HG03108 (cell line): ENCODE data around the gene DLGAP1.
A peak's percentile ranks its signal among the peaks of the same experiment; 100 is the strongest.
"Not testable (repeated sequence)": the region's sequence is repeated elsewhere in the genome, so short reads cannot be mapped to it uniquely, and the experiment has no call there.

Experiments used
- ATAC-seq: cut with Tn5 transposase; IDR thresholded peaks from one replicate; pipeline ENCODE4 v1.9.1; 2021; ENCODE audit warnings: moderate library complexity; ENCODE audit not compliant: unreplicated experiment

Gene DLGAP1

GRCh38 chr18:4102901-4103300, 352.2 kb downstream of the DLGAP1 start:
- no peak for ATAC-seq

- ATAC-seq, result no peak
These were observed 354.1 kb downstream of the DLGAP1 start for GRCh38 chr18:4101009-4101408.

GRCh38 chr18:4096486-4096885, 358.6 kb downstream of the DLGAP1 start:
- ATAC-seq, result no peak

- no peak for ATAC-seq
These were observed 361.4 kb downstream of the DLGAP1 start for GRCh38 chr18:4093676-4094075.

- no peak for ATAC-seq
These were observed 370.7 kb downstream of the DLGAP1 start for GRCh38 chr18:4084382-4084900.

- no peak for ATAC-seq
These were observed 376.9 kb downstream of the DLGAP1 start for GRCh38 chr18:4078246-4078645.

- ATAC-seq, result no peak
These were observed 377.4 kb downstream of the DLGAP1 start for GRCh38 chr18:4077721-4078120.

GRCh38 chr18:4077204-4077603, 377.9 kb downstream of the DLGAP1 start:
- ATAC-seq, result no peak

GRCh38 chr18:4074647-4075046, 380.5 kb downstream of the DLGAP1 start:
- ATAC-seq, result no peak

- ATAC-seq, result no peak
These were observed 385.9 kb downstream of the DLGAP1 start for GRCh38 chr18:4069183-4069582.

GRCh38 chr18:4068552-4069158, 386.5 kb downstream of the DLGAP1 start:
- no peak for ATAC-seq

GRCh38 chr18:4063545-4063944, 391.6 kb downstream of the DLGAP1 start:
- no peak for ATAC-seq

GRCh38 chr18:4060427-4061281, 394.5 kb downstream of the DLGAP1 start:
- ATAC-seq, result no peak

- ATAC-seq, result no peak
These were observed 396.9 kb downstream of the DLGAP1 start for GRCh38 chr18:4058179-4058578.

- no peak for ATAC-seq
These were observed 414.6 kb downstream of the DLGAP1 start for GRCh38 chr18:4040391-4041092.

- ATAC-seq, result no peak
These were observed 419.6 kb downstream of the DLGAP1 start for GRCh38 chr18:4035521-4035920.

- ATAC-seq, result not testable (repeated sequence)
These were observed 420.3 kb downstream of the DLGAP1 start for GRCh38 chr18:4034815-4035214.

GRCh38 chr18:4026542-4026941, 428.6 kb downstream of the DLGAP1 start:
- no peak for ATAC-seq

- no peak for ATAC-seq
These were observed 430.4 kb downstream of the DLGAP1 start for GRCh38 chr18:4024702-4025101.

GRCh38 chr18:4022749-4023148, 432.4 kb downstream of the DLGAP1 start:
- not testable (repeated sequence) for ATAC-seq

- ATAC-seq, result no peak
These were observed 435.1 kb downstream of the DLGAP1 start for GRCh38 chr18:4020026-4020425.

- peak; percentile 52 for ATAC-seq
These were observed 437.6 kb downstream of the DLGAP1 start for GRCh38 chr18:4017480-4017879.
